K562 (cell line): ENCODE results near the gene SMIM35. TPM values are rescaled to one million over a fixed set of nuclear protein-coding genes. Genes with fewer than 3 reads are reported as not detected.

ENCODE experiments used
- BACH1 ChIP-seq: fragments of 200-800 bp; sonication (Bioruptor generic); IDR thresholded peaks from 2 replicates; pipeline ENCODE4 v1.6.1; 2016; ENCODE audit warnings: missing genetic modification characterization, missing compliant biosample characterization
- BRCA1 ChIP-seq, 2 experiments: fragments of 450-650 bp in 1 of 2; sonication (generic) in 1 of 2; formaldehyde crosslinking in 1 of 2; IDR thresholded peaks; 2 replicates each; pipeline versions ENCODE4 v1.5.0 to v1.6.1; 2017 to 2020; ENCODE audit warnings: mild to moderate bottlenecking in 1 of 2, missing genetic modification reagents in 1 of 2
- DPF2 ChIP-seq: fragments of 450-650 bp; IDR thresholded peaks from 2 replicates; pipeline ENCODE4 v1.6.1; 2016
- NR0B1 ChIP-seq: fragments of 450-650 bp; IDR thresholded peaks from one replicate; pipeline ENCODE4 v1.6.1; 2018; ENCODE audit warnings: mild to moderate bottlenecking, moderate library complexity; ENCODE audit not compliant: partially characterized antibody
- ZFX ChIP-seq: sonication (generic); formaldehyde crosslinking; IDR thresholded peaks from 2 replicates; pipeline ENCODE4 v1.8.0; 2022; ENCODE audit warnings: mild to moderate bottlenecking, missing genetic modification reagents, moderate library complexity
- ZNF584 ChIP-seq: fragments of 200-800 bp; sonication (Bioruptor generic); IDR thresholded peaks from 2 replicates; pipeline ENCODE4 v1.6.1; 2016; ENCODE audit warnings: low read depth, mild to moderate bottlenecking, missing genetic modification characterization, missing compliant biosample characterization
- polyA plus RNA-seq, 8 experiments: library from polyadenylated mRNA; depleted of rRNA in 4 of 8; stranded (reverse) in 5 of 8; unstranded in 3 of 8; fragments of >200 nt; fragmentation: Nextera tagmentation in 2 of 8; fragmentation: Illumina TruSeq in 1 of 8; extraction: Ambion mirVana in 2 of 8; extraction: Trizol in 1 of 8; gene quantifications; 2 replicates each; pipeline versions ENCODE4 v1.2.1 to v1.2.3, GENCODE V29; 2011 to 2014; ENCODE audit warnings: inconsistent platforms in 1 of 8, missing spikeins in 1 of 8
- total RNA-seq, 7 experiments: library from RNA; depleted of rRNA in 6 of 7; stranded (reverse); fragments of >200 nt in 6 of 7; fragmentation: Illumina TruSeq in 2 of 7; extraction: Trizol in 2 of 7; gene quantifications; 2 replicates each; pipeline versions ENCODE4 v1.2.1 to v1.2.3, GENCODE V29; 2011 to 2021; ENCODE audit warnings: low replicate concordance in 1 of 7
- TF ChIP-seq, protein P1 (sequence below): fragments of 450-650 bp; conservative IDR thresholded peaks from 2 replicates; pipeline ENCODE4 v1.6.1; 2016; ENCODE audit warnings: missing genetic modification characterization, low read depth, mild to moderate bottlenecking, control low read depth, missing compliant biosample characterization
- TF ChIP-seq, protein P2 (sequence below): fragments of 250-450 bp; sonication (Bioruptor Pico); IDR thresholded peaks from 2 replicates; pipeline ENCODE4 v1.8.0; 2021; ENCODE audit warnings: moderate library complexity, mild to moderate bottlenecking, inconsistent platforms
- TF ChIP-seq, protein P3 (sequence below): fragments of 450-650 bp; IDR thresholded peaks from 2 replicates; pipeline ENCODE4 v1.6.1; 2017; ENCODE audit warnings: antibody characterized with exemption, mild to moderate bottlenecking
- TF ChIP-seq, protein P4 (sequence below), 3 experiments: fragments of 200-800 bp in 1 of 3; sonication (Bioruptor generic) in 1 of 3; sonication (generic) in 1 of 3; formaldehyde crosslinking in 1 of 3; IDR thresholded peaks; 2 replicates each; pipeline versions ENCODE4 v1.6.1 to v1.8.0; 2016 to 2022; ENCODE audit warnings: mild to moderate bottlenecking in 2 of 3, missing compliant biosample characterization in 2 of 3, missing genetic modification characterization in 2 of 3, missing genetic modification reagents in 1 of 3
- TF ChIP-seq, protein P5 (sequence below): fragments of 250-450 bp; sonication (Bioruptor Pico); IDR thresholded peaks from 2 replicates; pipeline ENCODE4 v1.5.0; 2022; ENCODE audit warnings: mild to moderate bottlenecking

SMIM35 gene
- total and polyA plus RNA-seq, 9 of the 15 experiments (the other 6 are each of a cell fraction or from before 2014, with no cell fraction given) = 0.03 TPM; not detected in 7

DNA sequence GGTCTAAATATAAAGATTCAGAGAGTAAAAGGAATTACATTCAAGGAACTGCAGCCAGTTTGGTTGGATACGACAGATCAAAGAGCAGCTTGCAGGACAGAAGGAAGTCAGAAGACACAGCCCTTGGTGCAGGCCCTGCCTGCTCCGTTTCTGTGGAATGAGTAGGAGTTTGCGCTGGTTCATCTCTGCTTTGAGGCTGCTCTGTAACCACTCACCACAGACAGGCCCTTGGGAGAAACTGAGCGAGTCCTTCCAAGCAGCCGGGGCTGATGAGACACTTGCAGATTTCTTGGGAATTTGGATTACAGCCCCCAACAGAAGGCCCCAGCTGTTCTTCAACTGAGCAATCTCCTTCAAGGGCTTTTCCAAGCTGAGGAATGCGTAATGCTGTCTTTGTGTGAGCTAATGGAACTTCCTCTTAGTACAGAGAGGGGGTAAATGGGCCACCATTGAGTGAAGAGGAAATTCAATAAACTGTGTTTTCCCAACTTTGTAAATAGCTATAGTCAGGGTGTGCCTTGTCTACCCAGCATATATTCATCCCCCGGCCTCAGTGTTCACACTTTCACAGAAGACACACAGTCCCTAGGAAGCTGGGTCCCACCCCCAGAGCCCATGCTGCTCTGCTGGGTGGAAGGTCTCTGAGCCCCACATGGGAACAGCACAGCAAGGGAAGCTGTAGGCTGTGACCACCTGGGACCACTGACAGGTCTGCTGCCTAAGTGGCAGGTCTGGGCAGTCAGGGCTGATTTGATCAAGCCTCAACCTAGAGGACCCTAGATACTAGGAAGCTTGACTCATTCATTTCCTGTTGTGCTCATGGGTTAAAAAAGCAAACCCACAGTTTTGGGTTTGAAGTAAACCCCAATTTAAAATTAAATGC lies 84.0 kb downstream of the SMIM35 start (continued):
- TF ChIP-seq, protein P1, sequence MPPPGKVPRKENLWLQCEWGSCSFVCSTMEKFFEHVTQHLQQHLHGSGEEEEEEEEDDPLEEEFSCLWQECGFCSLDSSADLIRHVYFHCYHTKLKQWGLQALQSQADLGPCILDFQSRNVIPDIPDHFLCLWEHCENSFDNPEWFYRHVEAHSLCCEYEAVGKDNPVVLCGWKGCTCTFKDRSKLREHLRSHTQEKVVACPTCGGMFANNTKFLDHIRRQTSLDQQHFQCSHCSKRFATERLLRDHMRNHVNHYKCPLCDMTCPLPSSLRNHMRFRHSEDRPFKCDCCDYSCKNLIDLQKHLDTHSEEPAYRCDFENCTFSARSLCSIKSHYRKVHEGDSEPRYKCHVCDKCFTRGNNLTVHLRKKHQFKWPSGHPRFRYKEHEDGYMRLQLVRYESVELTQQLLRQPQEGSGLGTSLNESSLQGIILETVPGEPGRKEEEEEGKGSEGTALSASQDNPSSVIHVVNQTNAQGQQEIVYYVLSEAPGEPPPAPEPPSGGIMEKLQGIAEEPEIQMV (tag) = no peak
- TF ChIP-seq NR0B1 (no peak), BACH1 (tag) (peak; percentile 84), ZFX (peak; percentile 74), DPF2 (peak; percentile 55), BRCA1 (IDR thresholded peaks at IDR 0.05) (no peak), BRCA1 (CRISPR knock-in tag; IDR thresholded peaks at IDR 0.05) (no peak), ZNF584 (CRISPR knock-in tag) (no peak)
- TF ChIP-seq, protein P2, sequence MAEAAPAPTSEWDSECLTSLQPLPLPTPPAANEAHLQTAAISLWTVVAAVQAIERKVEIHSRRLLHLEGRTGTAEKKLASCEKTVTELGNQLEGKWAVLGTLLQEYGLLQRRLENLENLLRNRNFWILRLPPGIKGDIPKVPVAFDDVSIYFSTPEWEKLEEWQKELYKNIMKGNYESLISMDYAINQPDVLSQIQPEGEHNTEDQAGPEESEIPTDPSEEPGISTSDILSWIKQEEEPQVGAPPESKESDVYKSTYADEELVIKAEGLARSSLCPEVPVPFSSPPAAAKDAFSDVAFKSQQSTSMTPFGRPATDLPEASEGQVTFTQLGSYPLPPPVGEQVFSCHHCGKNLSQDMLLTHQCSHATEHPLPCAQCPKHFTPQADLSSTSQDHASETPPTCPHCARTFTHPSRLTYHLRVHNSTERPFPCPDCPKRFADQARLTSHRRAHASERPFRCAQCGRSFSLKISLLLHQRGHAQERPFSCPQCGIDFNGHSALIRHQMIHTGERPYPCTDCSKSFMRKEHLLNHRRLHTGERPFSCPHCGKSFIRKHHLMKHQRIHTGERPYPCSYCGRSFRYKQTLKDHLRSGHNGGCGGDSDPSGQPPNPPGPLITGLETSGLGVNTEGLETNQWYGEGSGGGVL (CRISPR knock-in tag) = no peak
- TF ChIP-seq, protein P3, sequence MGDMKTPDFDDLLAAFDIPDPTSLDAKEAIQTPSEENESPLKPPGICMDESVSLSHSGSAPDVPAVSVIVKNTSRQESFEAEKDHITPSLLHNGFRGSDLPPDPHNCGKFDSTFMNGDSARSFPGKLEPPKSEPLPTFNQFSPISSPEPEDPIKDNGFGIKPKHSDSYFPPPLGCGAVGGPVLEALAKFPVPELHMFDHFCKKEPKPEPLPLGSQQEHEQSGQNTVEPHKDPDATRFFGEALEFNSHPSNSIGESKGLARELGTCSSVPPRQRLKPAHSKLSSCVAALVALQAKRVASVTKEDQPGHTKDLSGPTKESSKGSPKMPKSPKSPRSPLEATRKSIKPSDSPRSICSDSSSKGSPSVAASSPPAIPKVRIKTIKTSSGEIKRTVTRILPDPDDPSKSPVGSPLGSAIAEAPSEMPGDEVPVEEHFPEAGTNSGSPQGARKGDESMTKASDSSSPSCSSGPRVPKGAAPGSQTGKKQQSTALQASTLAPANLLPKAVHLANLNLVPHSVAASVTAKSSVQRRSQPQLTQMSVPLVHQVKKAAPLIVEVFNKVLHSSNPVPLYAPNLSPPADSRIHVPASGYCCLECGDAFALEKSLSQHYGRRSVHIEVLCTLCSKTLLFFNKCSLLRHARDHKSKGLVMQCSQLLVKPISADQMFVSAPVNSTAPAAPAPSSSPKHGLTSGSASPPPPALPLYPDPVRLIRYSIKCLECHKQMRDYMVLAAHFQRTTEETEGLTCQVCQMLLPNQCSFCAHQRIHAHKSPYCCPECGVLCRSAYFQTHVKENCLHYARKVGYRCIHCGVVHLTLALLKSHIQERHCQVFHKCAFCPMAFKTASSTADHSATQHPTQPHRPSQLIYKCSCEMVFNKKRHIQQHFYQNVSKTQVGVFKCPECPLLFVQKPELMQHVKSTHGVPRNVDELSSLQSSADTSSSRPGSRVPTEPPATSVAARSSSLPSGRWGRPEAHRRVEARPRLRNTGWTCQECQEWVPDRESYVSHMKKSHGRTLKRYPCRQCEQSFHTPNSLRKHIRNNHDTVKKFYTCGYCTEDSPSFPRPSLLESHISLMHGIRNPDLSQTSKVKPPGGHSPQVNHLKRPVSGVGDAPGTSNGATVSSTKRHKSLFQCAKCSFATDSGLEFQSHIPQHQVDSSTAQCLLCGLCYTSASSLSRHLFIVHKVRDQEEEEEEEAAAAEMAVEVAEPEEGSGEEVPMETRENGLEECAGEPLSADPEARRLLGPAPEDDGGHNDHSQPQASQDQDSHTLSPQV = peak; percentile 71
- TF ChIP-seq, protein P4, sequence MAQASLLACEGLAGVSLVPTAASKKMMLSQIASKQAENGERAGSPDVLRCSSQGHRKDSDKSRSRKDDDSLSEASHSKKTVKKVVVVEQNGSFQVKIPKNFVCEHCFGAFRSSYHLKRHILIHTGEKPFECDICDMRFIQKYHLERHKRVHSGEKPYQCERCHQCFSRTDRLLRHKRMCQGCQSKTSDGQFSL (CRISPR knock-in tag; IDR thresholded peaks at IDR 0.05) = no peak
- TF ChIP-seq, protein P4 (tag; IDR thresholded peaks at IDR 0.05) = peak in 1 of 2 experiments; percentile 65; a peak in 2 of 4 replicates
- TF ChIP-seq, protein P5, sequence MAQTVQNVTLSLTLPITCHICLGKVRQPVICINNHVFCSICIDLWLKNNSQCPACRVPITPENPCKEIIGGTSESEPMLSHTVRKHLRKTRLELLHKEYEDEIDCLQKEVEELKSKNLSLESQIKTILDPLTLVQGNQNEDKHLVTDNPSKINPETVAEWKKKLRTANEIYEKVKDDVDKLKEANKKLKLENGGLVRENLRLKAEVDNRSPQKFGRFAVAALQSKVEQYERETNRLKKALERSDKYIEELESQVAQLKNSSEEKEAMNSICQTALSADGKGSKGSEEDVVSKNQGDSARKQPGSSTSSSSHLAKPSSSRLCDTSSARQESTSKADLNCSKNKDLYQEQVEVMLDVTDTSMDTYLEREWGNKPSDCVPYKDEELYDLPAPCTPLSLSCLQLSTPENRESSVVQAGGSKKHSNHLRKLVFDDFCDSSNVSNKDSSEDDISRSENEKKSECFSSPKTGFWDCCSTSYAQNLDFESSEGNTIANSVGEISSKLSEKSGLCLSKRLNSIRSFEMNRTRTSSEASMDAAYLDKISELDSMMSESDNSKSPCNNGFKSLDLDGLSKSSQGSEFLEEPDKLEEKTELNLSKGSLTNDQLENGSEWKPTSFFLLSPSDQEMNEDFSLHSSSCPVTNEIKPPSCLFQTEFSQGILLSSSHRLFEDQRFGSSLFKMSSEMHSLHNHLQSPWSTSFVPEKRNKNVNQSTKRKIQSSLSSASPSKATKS (CRISPR knock-in tag) = 0 out of 2 replicates have a peak, but pooled peaks have one; percentile 4
